Erythroblast (primary cell): Measurements from ENCODE around the gene CLSTN3.

ENCODE experiments used
- GATA1 ChIP-seq: IDR thresholded peaks from 2 replicates; pipeline ENCODE4 v1.6.1; 2011; ENCODE audit warnings: low read depth, mild to moderate bottlenecking, control low read depth, low read length, moderate library complexity
- POLR2A ChIP-seq: IDR thresholded peaks from 2 replicates; pipeline ENCODE4 v1.6.1; 2011; ENCODE audit warnings: mild to moderate bottlenecking, low read length

DNA sequence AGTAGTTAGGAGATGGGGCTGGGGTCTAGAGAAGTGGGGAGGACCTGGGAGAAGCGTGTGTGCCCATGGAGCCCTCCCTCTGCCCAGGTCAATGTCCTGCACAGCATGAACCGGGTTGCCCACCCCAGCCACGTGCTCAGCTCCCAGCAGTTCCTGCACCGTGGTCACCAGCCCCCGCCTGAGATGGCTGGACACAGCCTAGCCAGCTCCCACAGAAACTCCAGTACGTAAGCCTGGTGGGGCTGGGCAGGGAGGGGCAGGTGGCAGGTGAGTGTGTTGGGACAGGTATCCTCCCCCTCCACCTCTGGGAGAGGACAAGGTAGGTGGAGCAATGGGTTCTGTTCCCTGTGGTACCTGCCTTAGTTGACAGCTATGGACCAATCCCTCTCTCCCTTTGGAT lies 20.7 kb downstream of the CLSTN3 start:
- TF ChIP-seq POLR2A (no peak), GATA1 (no peak)
